Activated T-cell treated with anti-CD3 and anti-CD28 coated beads, Interleukin-2, amount 50 U/mL, for 72 hours (primary cell): ENCODE measurements around the gene ATXN1. TPM values are rescaled to one million over a fixed set of nuclear protein-coding genes. Genes with fewer than 3 reads are reported as not detected.
A peak's percentile ranks its signal among the peaks of the same experiment; 100 is the strongest.
"Not testable (repeated sequence)": the region's sequence is repeated elsewhere in the genome, so short reads cannot be mapped to it uniquely, and the experiment has no call there.

Source experiments
- ATAC-seq, 2 donors: fragments of 150-1000 bp; cut with Tn5 transposase; replicated peaks in 1 of 2; 2 replicates each; pipeline ENCODE4 v1.10.0; 2021; ENCODE audit warnings: moderate library complexity in 2 of 2, mild to moderate bottlenecking in 1 of 2
- DNase-seq, 2 donors: peaks; one replicate each; pipeline ENCODE4 v3.0.0; 2021 to 2022; ENCODE audit warnings: mixed read lengths in 1 of 2
- H3K27ac Mint-ChIP-seq: one replicate; pipeline ENCODE4 v1.8.0; 2022; ENCODE audit warnings: mild to moderate bottlenecking, moderate library complexity, mixed read lengths
- H3K27me3 Mint-ChIP-seq: one replicate; pipeline ENCODE4 v1.8.0; 2022; ENCODE audit warnings: low read depth, mixed read lengths
- H3K36me3 Mint-ChIP-seq, 2 donors: one replicate each; pipeline ENCODE4 v1.8.0; 2022; ENCODE audit warnings: mixed read lengths in 2 of 2, mild to moderate bottlenecking in 1 of 2; ENCODE audit not compliant: insufficient read depth in 2 of 2
- H3K4me1 Mint-ChIP-seq: one replicate; pipeline ENCODE4 v1.8.0; 2022; ENCODE audit warnings: low read depth, mixed read lengths
- H3K4me3 Mint-ChIP-seq, 2 donors: one replicate each; pipeline ENCODE4 v1.8.0; 2022; ENCODE audit warnings: mild to moderate bottlenecking in 2 of 2, mixed read lengths in 2 of 2, moderate library complexity in 2 of 2
- H3K9me3 Mint-ChIP-seq, 2 donors: one replicate each; pipeline ENCODE4 v1.8.0; 2022; ENCODE audit warnings: mixed read lengths in 2 of 2
- total RNA-seq, 2 donors: library from RNA; stranded (reverse); gene quantifications; one replicate each; pipeline ENCODE4 v1.2.3, GENCODE V29; 2022

Gene ATXN1
- total RNA-seq, 2 donors from 2014 or later: 46.5 to 65.1 TPM

DNA sequence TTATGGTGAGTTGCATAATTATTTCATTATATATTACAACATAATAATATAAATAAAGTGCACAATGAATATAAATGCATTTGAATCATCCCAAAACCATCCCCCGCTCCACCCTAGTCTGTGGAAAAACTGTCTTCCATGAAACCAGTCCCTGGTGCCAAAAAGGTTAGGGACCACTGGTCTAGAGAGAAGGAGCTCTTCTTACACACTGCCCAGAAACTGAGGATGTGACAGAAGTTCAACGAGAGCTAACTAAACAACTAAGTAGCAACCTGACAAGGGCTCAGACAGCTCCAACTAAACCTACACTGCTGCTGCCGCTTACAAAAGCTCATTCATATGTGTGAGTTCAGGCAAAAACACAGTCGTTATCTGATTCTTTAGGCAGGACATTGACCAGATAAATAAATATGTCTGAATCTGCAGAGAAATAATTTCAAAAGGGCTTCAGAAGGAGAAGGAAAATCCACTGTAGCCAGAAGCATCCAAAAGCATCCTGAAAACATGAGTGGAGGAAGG, 125.9 kb downstream of the ATXN1 start:
- H3K36me3 Mint-ChIP-seq: peaks cover 1 to 12% of the 10 kb centered on the region in 2 donors
- H3K27ac Mint-ChIP-seq: no peak overlapping the region
- H3K27me3 Mint-ChIP-seq: no peaks in the 10 kb centered on the region
- no peak for ATAC-seq
- no peak for DNase-seq
- H3K4me1 Mint-ChIP-seq: peaks cover 17% of the 10 kb centered on the region
- no peaks in the 10 kb centered on the region for H3K9me3 Mint-ChIP-seq
- H3K4me3 Mint-ChIP-seq: no peak overlapping the region

DNA sequence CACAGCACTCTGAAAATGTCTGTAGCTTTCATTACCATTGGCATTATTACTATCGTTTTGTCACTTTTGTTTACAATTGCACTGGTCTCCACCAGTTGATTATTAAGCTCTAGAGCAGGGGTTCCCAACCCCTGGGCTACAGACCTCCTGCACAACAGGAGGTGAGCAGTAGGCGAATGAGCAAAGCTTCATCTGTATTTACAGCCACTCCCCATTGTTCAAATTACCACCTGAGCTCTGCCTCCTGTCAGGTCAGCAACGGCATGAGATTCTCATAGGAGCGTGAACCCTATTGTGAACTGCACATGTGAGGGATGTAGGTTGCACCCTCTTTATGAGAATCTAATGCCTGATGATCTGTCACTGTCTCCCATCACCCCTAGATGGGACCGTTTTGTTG, 126.4 kb downstream of the ATXN1 start:
- H3K9me3 Mint-ChIP-seq: no peaks in the 10 kb centered on the region
- H3K36me3 Mint-ChIP-seq: peaks cover 5 to 15% of the 10 kb centered on the region in 2 donors
- DNase-seq (no peak), ATAC-seq (no peak)
- H3K27ac Mint-ChIP-seq: no peak overlapping the region
- no peaks in the 10 kb centered on the region for H3K27me3 Mint-ChIP-seq
- H3K4me1 Mint-ChIP-seq: peaks cover 14% of the 10 kb centered on the region
- H3K4me3 Mint-ChIP-seq: no peak overlapping the region

DNA sequence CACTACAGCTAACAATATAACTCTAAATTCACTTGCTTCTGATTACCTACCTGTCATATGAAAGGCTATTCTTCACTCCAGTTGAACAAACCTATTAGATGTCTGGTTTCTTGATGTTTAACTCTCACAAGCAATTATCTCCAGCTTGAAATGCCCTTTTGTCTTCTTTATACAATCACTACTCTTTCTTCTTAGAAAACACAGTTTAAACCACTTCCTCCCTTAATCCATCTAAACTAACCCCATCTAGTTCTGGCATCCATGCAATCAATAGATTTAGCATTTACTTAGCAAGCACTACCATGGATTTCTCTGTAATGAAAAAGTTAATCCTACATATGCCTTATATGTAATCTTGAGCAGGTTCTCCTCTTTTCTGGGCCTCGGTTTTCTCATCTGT, 127.3 kb downstream of the ATXN1 start:
- DNase-seq: no peak
- Mint-ChIP-seq H3K9me3 (no peaks in the 10 kb centered on the region), H3K4me1 (peaks cover 14% of the 10 kb centered on the region), H3K27ac (no peak overlapping the region), H3K36me3 (peaks cover 7 to 10% of the 10 kb centered on the region in 2 donors), H3K4me3 (no peak overlapping the region), H3K27me3 (no peaks in the 10 kb centered on the region)
- ATAC-seq: no peak

DNA sequence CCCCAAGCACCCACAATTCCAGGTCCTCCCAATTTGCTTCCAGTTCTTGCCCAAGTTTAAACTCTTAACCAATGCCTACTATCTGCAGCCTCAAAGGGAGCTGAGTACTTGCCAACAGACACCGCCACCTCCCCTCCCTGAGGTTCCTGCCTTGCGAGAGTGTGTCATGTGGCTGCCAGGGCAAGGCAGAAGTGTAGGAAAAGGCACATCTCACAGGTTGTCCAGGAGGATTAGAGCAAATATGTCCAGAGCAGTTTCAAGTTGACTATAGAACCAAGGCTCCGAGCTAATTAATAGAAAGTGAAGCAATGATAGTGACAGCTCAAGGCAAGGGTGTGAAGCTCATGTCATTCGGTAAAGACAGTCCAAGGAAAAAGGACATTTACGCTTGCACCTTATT, 127.8 kb downstream of the ATXN1 start:
- peaks cover 14% of the 10 kb centered on the region for H3K4me1 Mint-ChIP-seq
- no peaks in the 10 kb centered on the region for H3K27me3 Mint-ChIP-seq
- no peak for DNase-seq
- peaks cover 8 to 10% of the 10 kb centered on the region in 2 donors for H3K36me3 Mint-ChIP-seq
- no peak for ATAC-seq
- peaks cover 0 to 3% of the 10 kb centered on the region in 2 donors for H3K9me3 Mint-ChIP-seq
- H3K27ac Mint-ChIP-seq: no peak overlapping the region
- H3K4me3 Mint-ChIP-seq: no peak overlapping the region

DNA sequence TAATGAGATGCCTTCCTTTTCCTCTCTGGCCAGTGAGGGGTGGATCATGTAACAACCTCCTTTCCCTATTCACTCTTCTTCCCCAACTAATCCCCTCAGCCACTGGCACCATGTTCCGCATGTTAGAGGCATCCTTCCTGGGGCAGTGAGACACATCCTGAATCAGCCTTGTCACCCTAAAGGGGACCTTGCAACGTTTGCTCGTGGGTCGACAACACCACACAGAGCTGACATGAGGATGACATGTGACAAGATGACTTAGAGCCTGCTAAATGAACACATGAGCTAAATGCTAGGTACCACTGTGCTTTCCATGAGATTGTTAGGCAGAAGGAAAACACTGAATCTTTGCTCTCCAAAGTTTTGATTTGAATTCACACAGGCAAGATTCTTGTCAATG, 129.2 kb downstream of the ATXN1 start:
- no peaks in the 10 kb centered on the region for H3K27me3 Mint-ChIP-seq
- DNase-seq (no peak), ATAC-seq (no peak)
- no peak overlapping the region for H3K27ac Mint-ChIP-seq
- peaks cover 14% of the 10 kb centered on the region for H3K4me1 Mint-ChIP-seq
- peaks cover 0 to 3% of the 10 kb centered on the region in 2 donors for H3K9me3 Mint-ChIP-seq
- H3K4me3 Mint-ChIP-seq: no peak overlapping the region
- peaks cover 10 to 12% of the 10 kb centered on the region in 2 donors for H3K36me3 Mint-ChIP-seq

DNA sequence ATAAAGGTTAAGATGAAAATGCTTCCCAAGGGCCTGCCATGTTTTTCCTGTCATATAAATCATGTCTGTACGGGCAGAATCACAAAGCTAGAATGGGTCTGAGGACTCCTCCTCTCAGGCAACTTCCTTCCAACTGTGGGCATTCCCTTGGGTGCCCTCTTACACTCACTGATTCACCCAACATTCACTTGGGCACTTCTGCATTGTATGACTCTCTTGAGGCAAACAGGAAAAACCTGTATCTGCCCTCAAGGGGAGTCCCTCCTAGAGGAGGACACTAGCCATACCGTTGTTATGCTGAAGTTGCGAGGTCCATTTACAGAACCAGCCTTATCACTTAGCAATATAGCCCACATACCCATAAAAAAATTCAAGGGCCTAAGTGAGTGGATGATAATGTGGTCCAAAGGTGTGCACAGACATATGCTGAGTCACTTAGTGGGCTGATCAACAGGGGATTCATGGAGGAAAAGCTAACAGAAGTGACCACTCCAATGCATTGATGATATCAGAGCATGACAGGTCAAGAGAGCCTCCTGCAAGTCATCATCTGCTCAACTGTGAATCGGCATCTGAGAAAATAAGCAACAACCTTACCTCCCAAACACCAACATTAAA, 131.1 kb downstream of the ATXN1 start:
- H3K4me1 Mint-ChIP-seq: peaks cover 5% of the 10 kb centered on the region
- DNase-seq: no peak
- peaks cover 0 to 3% of the 10 kb centered on the region in 2 donors for H3K9me3 Mint-ChIP-seq
- no peak overlapping the region for H3K4me3 Mint-ChIP-seq
- peaks cover 10% of the 10 kb centered on the region in 2 donors for H3K36me3 Mint-ChIP-seq
- no peak overlapping the region for H3K27ac Mint-ChIP-seq
- no peaks in the 10 kb centered on the region for H3K27me3 Mint-ChIP-seq
- ATAC-seq: no peak

DNA sequence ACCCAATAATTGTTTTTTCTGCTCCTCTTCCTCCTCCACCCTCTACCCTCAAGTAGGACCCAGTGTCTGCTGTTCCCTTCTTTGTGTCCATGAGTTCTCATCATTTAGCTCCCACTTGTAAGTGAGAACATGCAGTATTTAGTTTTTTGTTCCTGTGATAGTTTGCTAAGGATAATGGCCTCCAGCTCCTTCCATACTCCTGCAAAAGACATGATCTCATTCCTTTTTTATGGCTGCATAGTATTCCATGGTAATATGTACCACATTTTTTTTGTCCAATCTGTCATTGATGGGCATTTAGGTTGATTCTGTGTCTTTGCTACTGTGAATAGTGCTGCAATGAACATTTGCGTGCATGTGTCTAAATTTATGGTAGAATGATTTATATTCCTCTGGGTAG, 132.7 kb downstream of the ATXN1 start:
- DNase-seq, H3K27me3 Mint-ChIP-seq, H3K9me3 Mint-ChIP-seq, H3K27ac Mint-ChIP-seq, ATAC-seq, H3K4me3 Mint-ChIP-seq: not testable (repeated sequence)
- Mint-ChIP-seq H3K36me3 (peaks cover 9 to 12% of the 10 kb centered on the region in 2 donors), H3K4me1 (peaks cover 13% of the 10 kb centered on the region)

DNA sequence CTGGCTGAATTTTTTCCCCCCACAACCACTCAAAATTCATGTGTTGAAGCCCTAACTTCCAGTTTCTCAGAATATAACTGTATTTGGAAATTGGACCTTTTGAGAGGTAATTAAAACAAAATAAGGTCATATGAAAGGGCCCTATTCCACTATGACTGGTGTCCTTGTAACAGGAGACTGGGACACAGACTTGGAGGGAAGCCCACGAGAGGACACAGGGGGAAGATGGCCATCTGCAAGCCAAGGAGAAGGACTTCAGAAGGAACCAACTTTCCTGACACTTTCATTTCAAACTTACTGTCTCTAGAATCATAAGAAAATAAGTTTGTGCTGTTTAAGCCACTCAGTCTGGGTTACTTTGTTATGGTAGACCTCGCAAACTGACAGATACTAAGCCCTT, 134.6 kb downstream of the ATXN1 start:
- DNase-seq: no peak
- Mint-ChIP-seq H3K27ac (no peak overlapping the region), H3K4me1 (peaks cover 19% of the 10 kb centered on the region), H3K27me3 (no peaks in the 10 kb centered on the region), H3K9me3 (peaks cover 0 to 3% of the 10 kb centered on the region in 2 donors), H3K4me3 (no peak overlapping the region), H3K36me3 (peaks cover 10 to 13% of the 10 kb centered on the region in 2 donors)
- no peak for ATAC-seq

DNA sequence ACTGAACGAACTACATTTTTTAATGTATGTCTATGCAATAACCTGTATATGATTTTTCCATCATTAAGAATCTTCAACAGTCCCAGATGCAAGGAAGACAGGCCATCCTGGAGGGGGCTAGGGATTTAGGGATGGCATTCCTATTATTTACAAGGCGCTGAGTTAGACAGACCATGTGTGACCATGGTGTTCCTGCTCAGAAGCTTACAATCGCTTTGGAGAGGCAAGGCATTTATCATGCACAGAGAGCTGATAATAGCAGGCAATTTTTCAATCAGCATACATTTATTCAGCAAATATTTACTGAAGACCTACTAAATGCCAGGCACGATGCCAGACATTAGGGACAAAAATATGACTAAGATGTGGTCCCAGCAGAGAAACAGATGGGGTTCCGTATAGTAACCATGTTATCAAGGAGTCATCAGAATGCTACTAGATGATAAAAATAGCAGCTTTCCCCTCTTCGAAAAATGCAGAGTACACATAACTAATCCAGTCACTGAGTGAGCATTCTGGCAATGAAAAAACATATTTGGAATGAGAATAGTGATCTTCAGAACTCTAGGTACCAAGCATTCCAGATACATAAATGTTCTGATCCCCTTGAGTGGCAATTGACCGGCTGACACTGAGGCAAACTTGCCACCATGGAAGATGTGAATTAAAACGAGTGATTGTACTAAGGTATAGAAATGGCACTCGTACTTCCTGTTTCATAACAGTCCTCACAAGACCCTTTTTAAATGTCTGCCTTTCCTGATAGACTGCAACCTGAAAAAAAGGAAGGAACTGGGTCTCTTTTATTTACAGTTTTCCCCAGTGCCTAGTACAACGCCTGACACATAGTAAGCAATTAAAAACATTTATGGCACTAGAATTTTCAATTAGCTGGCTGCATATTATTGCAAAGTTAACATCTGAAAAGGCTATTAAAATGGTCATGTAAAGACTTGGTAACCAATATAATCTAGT, 135.7 kb downstream of the ATXN1 start:
- Mint-ChIP-seq H3K36me3 (peaks cover 10 to 13% of the 10 kb centered on the region in 2 donors), H3K9me3 (peaks cover 0 to 3% of the 10 kb centered on the region in 2 donors), H3K27me3 (no peaks in the 10 kb centered on the region), H3K27ac (no peak overlapping the region), H3K4me1 (peaks cover 19% of the 10 kb centered on the region), H3K4me3 (no peak overlapping the region)
- DNase-seq: no peak
- ATAC-seq: no peak

DNA sequence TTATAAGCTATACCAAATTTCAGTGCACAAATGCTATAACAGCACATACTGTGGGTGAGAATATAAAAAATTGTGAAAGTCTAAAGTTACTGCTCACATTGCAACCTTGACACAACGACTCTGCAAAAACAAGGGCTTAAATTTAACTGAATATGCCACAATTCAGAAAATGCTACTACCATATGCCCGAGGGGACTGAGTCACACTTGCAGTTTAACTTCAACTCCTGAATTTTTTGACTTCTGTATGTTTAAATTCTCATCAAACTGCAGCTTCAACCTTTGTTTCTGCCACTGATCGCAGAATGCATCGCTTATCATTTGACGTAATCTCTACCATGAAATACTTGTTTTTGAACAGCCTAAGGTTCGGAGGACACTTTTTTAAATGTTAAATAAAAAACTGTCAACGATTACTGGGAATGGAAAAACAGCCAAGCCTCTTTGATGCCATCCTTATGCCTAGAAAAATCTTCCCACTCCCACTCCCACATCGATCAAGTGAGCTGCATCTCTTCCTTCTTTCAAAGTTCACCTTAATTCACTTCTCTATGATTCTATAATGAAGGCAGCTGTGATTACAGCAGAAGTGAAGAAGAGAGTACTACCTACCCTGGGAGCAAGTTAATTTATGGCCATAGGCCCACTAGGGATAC, 136.5 kb downstream of the ATXN1 start:
- Mint-ChIP-seq H3K4me1 (peaks cover 20% of the 10 kb centered on the region), H3K36me3 (peaks cover 6 to 9% of the 10 kb centered on the region in 2 donors), H3K27me3 (no peaks in the 10 kb centered on the region)

DNA sequence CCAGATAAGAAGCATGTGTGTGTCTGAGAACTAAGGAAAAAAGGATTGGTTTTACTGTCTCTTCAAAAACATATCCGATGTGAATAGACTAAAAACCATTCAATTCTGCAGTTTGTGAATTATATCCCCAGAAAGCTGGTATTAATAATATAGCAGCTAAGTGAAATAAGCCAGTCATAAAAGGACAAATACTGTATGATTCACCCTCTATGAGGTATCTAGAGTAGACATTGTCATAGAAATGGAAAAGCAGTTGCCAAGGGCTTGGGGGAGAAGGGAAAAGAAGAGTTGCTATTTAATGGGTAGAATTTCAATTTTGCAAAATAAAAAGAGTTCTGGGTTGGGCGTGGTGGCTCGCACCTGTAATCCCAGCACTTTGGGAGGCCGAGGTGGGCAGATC, 137.5 kb downstream of the ATXN1 start:
- peak overlapping the region in 1 of 2 donors; percentile 29 for H3K4me3 Mint-ChIP-seq

More for the DNA sequence above, 136.5 kb downstream of the ATXN1 start:
- DNase-seq (no peak), ATAC-seq (no peak)
- H3K4me3 Mint-ChIP-seq: no peak overlapping the region
- H3K27ac Mint-ChIP-seq: no peak overlapping the region
- peaks cover 0 to 3% of the 10 kb centered on the region in 2 donors for H3K9me3 Mint-ChIP-seq

DNA sequence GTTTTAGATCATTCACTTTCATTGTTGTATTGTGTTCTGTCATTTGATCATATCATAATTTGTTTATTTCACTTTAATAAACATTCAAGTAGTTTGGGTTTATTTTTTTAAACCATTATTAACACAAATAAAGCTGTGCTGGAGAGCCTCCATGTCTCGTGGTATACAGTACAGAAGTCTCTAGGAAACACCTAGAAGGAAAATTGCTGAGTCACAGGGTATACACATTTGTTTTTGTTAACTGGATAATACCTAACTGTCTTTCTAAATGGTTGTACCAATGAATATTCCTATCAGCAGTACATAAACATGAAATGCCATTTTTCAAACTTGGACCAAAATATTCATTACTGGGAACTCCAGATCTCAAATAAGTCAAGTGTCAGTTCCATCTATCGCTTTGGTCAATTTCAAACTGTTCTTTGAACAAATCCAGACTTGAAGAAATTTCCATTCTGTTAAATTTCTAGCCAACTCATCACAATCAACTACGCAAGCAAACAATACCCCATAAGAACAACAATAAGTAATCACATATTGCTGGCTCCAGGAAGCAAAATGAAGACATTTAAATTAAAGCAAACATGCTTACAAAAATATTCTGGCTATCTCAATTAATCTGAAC, 138.1 kb downstream of the ATXN1 start:
- peak overlapping the region in 1 of 2 donors; percentile 15 for H3K4me3 Mint-ChIP-seq
- ATAC-seq (no peak), DNase-seq (no peak)
- H3K4me1 Mint-ChIP-seq: peaks cover 25% of the 10 kb centered on the region
- no peak overlapping the region for H3K27ac Mint-ChIP-seq
- H3K27me3 Mint-ChIP-seq: no peaks in the 10 kb centered on the region
- H3K36me3 Mint-ChIP-seq: peaks cover 1 to 9% of the 10 kb centered on the region in 2 donors
- no peaks in the 10 kb centered on the region for H3K9me3 Mint-ChIP-seq

More for the DNA sequence above, 137.5 kb downstream of the ATXN1 start:
- ATAC-seq: peak in 1 of 2 donors; percentile 59
- H3K27me3 Mint-ChIP-seq: no peaks in the 10 kb centered on the region
- DNase-seq: no peak
- H3K9me3 Mint-ChIP-seq: peaks cover 0 to 3% of the 10 kb centered on the region in 2 donors
- H3K4me1 Mint-ChIP-seq: peaks cover 25% of the 10 kb centered on the region
- H3K36me3 Mint-ChIP-seq: peaks cover 3 to 9% of the 10 kb centered on the region in 2 donors
- H3K27ac Mint-ChIP-seq: no peak overlapping the region
